HEK293T (cell line): Measurements from ENCODE around the gene STK38L.

ENCODE experiments used
- L3MBTL2 ChIP-seq: fragments of 450-650 bp; conservative IDR thresholded peaks from 2 replicates; pipeline ENCODE4 v1.6.1; 2016; ENCODE audit warnings: mild to moderate bottlenecking
- NFRKB ChIP-seq: fragments of 450-650 bp; IDR thresholded peaks from 2 replicates; pipeline ENCODE4 v1.6.1; 2016; ENCODE audit warnings: mild to moderate bottlenecking, moderate library complexity
- TARDBP ChIP-seq: fragments of 450-650 bp; IDR thresholded peaks from 2 replicates; pipeline ENCODE4 v1.6.1; 2016
- ZNF384 ChIP-seq: fragments of 450-650 bp; IDR thresholded peaks from 2 replicates; pipeline ENCODE4 v1.6.1; 2016
- TF ChIP-seq, protein P1 (sequence below): fragments of 450-650 bp; IDR thresholded peaks from 2 replicates; pipeline ENCODE4 v1.6.1; 2016

DNA sequence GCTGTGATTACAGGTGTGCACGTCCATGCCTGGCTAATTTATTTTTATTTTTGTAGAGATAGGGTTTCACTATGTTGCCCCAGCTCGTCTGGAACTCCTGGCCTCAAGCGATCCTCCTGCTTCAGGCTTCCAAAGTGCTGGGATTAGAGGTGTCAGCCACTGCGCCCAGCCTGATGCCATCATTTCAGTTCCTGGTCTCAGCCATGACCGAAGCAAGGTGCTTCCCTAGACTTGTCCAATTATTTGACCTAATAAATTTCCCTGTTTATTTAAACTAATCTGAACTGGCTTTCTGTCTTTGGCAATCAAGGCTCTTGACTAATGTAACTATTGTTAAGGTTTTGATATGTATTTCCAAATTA is 24.4 kb upstream of the STK38L start:
- TF ChIP-seq NFRKB (no peak), L3MBTL2 (no peak), TARDBP (no peak), ZNF384 (no peak)
- TF ChIP-seq, protein P1, sequence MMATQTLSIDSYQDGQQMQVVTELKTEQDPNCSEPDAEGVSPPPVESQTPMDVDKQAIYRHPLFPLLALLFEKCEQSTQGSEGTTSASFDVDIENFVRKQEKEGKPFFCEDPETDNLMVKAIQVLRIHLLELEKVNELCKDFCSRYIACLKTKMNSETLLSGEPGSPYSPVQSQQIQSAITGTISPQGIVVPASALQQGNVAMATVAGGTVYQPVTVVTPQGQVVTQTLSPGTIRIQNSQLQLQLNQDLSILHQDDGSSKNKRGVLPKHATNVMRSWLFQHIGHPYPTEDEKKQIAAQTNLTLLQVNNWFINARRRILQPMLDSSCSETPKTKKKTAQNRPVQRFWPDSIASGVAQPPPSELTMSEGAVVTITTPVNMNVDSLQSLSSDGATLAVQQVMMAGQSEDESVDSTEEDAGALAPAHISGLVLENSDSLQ: no peak
